ENCODE results near the gene TP53RK.

Gene TP53RK

GRCh38 chr20:46660487-46660886, 28.8 kb downstream of the TP53RK start:
- DNase-seq (ENCODE audit: low read depth) = no peak

GRCh38 chr20:46657618-46658017, 31.6 kb downstream of the TP53RK start:
- no peak for DNase-seq (ENCODE audit: low read depth)

GRCh38 chr20:46657137-46657536, 32.1 kb downstream of the TP53RK start:
- no peak for DNase-seq (ENCODE audit: low read depth)

- DNase-seq (ENCODE audit: low read depth) = no peak
Observed at GRCh38 chr20:46652699-46653098, 36.5 kb downstream of the TP53RK start.

GRCh38 chr20:46651091-46651962, 37.9 kb downstream of the TP53RK start, which contains the start of gene SLC13A3:
Gene SLC13A3, minus strand, starts transcription at chr20:46651459. Its CDS starts 38 bp downstream, at chr20:46651421.
- no peak for DNase-seq (ENCODE audit: low read depth)

GRCh38 chr20:46650575-46651090, 38.6 kb downstream of the TP53RK start:
- DNase-seq (ENCODE audit: low read depth) = no peak

- DNase-seq (ENCODE audit: low read depth) = no peak
Observed at GRCh38 chr20:46649965-46650542, 39.2 kb downstream of the TP53RK start.

GRCh38 chr20:46649650-46649949, 39.6 kb downstream of the TP53RK start:
- no peak for DNase-seq (ENCODE audit: low read depth)

GRCh38 chr20:46648903-46649649, 40.2 kb downstream of the TP53RK start:
- DNase-seq (ENCODE audit: low read depth) = no peak

- no peak for DNase-seq (ENCODE audit: low read depth)
Observed at GRCh38 chr20:46647469-46647868, 41.8 kb downstream of the TP53RK start.

- no peak for DNase-seq (ENCODE audit: low read depth)
Observed at GRCh38 chr20:46646659-46647380, 42.4 kb downstream of the TP53RK start.

- DNase-seq (ENCODE audit: low read depth) = no peak
Observed at GRCh38 chr20:46646122-46646521, 43.1 kb downstream of the TP53RK start.

- DNase-seq (ENCODE audit: low read depth) = no peak
Observed at GRCh38 chr20:46644733-46645132, 44.5 kb downstream of the TP53RK start.

- DNase-seq (ENCODE audit: low read depth) = no peak
Observed at GRCh38 chr20:46644160-46644559, 45.1 kb downstream of the TP53RK start.

- DNase-seq (ENCODE audit: low read depth) = no peak
Observed at GRCh38 chr20:46642969-46643343, 46.3 kb downstream of the TP53RK start.

- DNase-seq (ENCODE audit: low read depth) = no peak
Observed at GRCh38 chr20:46642265-46642968, 46.8 kb downstream of the TP53RK start.

GRCh38 chr20:46641424-46641823, 47.8 kb downstream of the TP53RK start:
- no peak for DNase-seq (ENCODE audit: low read depth)

- DNase-seq (ENCODE audit: low read depth) = no peak
Observed at GRCh38 chr20:46640536-46641311, 48.5 kb downstream of the TP53RK start.

GRCh38 chr20:46640044-46640443, 49.2 kb downstream of the TP53RK start:
- DNase-seq (ENCODE audit: low read depth) = no peak

GRCh38 chr20:46639587-46639986, 49.7 kb downstream of the TP53RK start:
- DNase-seq (ENCODE audit: low read depth) = no peak

- DNase-seq (ENCODE audit: low read depth) = no peak
Observed at GRCh38 chr20:46638898-46639274, 50.4 kb downstream of the TP53RK start.
